ENCODE results near the gene PQBP1.
A peak's percentile ranks its signal among the peaks of the same experiment; 100 is the strongest.
"Not testable (repeated sequence)": the region's sequence is repeated elsewhere in the genome, so short reads cannot be mapped to it uniquely, and the experiment has no call there.

PQBP1 gene, protein sequence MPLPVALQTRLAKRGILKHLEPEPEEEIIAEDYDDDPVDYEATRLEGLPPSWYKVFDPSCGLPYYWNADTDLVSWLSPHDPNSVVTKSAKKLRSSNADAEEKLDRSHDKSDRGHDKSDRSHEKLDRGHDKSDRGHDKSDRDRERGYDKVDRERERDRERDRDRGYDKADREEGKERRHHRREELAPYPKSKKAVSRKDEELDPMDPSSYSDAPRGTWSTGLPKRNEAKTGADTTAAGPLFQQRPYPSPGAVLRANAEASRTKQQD

DNA sequence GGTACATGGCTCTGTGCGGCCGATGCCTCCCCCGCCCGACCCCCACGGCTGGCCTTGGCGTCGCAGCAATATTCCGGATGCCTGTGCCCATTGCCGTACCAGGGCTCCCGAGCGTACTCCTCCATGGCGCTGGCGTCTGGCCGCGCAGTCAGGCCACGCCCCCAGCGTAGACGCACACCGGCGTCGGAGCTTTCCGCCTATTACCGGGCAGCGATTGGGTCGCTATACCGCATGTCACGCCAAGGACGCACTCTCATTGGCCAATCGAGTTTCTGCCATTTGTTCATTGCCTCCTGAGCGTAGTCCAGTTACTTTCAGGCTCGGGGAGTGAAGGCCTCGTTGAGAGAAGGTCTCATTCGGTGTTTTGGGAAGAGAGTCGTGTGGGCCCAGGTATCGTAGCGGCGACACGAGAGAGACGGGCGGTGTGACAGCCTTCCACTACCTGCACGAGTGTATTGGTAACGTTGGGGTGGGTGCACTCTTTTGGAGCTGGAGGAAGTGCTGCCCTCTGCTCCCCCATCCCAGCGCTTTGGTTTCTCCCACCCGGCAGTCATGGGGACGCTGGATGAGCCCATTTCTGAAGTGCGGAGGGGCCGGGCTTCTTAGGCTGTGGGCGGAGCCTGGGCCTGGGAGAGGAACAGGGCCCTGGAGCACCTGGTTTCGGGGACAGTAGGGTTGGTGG, at the start of gene PQBP1, which contains the start of gene TIMM17B:
Gene PQBP1, plus strand, starts transcription at position 306 of the 682 bp plus-strand sequence. CDS start 580 bp downstream, outside the sequence.
Gene TIMM17B, minus strand, starts transcription at position 144 of the 682 bp plus-strand sequence. Its CDS starts 19 bp downstream, at position 125.
- in situ Hi-C loops (cut with HindIII; ENCODE audit: low sequenced_read_pairs), result no loop called here
- TF ChIP-seq, protein P1, sequence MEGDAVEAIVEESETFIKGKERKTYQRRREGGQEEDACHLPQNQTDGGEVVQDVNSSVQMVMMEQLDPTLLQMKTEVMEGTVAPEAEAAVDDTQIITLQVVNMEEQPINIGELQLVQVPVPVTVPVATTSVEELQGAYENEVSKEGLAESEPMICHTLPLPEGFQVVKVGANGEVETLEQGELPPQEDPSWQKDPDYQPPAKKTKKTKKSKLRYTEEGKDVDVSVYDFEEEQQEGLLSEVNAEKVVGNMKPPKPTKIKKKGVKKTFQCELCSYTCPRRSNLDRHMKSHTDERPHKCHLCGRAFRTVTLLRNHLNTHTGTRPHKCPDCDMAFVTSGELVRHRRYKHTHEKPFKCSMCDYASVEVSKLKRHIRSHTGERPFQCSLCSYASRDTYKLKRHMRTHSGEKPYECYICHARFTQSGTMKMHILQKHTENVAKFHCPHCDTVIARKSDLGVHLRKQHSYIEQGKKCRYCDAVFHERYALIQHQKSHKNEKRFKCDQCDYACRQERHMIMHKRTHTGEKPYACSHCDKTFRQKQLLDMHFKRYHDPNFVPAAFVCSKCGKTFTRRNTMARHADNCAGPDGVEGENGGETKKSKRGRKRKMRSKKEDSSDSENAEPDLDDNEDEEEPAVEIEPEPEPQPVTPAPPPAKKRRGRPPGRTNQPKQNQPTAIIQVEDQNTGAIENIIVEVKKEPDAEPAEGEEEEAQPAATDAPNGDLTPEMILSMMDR (IDR thresholded peaks at IDR 0.05; ENCODE audit: low read depth, low read length), result no peak
- peak; percentile 96 for DNase-seq (ENCODE audit: low read depth, low spot score)
- peak within 1 kb of the TSS; percentile 70 for H3K4me3 ChIP-seq (ENCODE audit: low read depth, low read length)

DNA sequence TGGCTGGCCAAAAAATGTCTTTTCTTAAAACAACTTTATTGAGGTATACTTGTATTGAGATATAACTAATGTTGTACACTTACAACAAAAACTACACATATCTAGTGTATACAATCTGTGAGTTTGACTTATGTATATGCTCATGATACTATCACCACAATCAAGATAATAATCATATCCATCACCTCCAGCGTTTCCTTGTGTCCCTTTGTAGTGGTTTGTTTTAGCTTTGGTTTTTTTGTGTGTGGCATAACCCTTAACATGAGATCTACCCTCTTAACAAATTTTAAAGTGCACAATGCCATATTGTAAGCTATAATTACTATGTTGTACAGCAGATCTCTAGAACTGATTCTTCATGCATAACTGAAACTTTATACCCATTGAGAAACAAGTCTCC, 48.9 kb upstream of the PQBP1 start:
- no peak overlapping the region for H3K4me3 ChIP-seq (ENCODE audit: low read depth, low read length)
- TF ChIP-seq, protein P1 (IDR thresholded peaks at IDR 0.05; ENCODE audit: low read depth, low read length), result no peak
- DNase-seq (ENCODE audit: low read depth, low spot score), result no peak
- in situ Hi-C loops (cut with HindIII; ENCODE audit: low sequenced_read_pairs), result no loop called here

DNA sequence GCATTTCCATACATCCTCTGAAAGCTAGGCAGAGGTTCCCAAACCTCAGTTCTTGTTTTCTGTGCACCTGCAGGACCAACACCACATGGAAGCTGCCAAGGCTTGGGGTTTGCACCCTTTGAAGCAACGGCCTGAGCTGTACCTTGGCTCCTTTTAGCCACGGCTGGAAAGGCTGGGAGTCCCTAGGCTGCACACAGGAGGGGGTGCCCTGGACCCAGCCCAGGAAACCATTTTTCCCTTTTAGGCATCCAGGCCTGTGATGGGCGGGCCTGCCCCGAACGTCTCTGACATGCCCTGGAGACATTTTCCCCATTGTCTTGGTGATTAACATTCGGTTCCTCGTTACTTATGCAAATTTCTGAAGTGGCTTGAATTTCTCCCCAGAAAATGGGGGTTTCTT, 44.9 kb upstream of the PQBP1 start:
- no peak for DNase-seq (ENCODE audit: low read depth, low spot score)
- H3K4me3 ChIP-seq (ENCODE audit: low read depth, low read length), result no peak overlapping the region
- in situ Hi-C loops (cut with HindIII; ENCODE audit: low sequenced_read_pairs), result no loop called here
- TF ChIP-seq, protein P1 (IDR thresholded peaks at IDR 0.05; ENCODE audit: low read depth, low read length), result no peak

DNA sequence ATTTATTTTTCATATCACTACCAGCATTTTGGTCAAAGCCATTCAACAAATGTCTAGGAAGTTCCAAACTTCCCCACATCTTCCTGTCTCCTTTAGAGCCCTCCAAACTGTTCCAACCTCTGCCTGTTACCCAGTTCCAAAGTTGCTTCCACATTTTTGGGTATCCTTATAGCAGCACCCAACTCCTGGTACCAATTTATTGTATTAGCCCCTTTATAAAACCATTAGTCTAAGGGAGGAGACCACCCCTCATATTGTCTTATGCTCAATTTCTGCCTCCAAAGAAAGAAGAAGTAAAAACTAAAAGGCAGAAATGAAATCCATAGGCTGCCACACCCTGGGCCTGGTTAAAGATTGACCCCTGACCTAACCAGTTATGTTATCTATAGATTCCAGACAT, 44.2 kb upstream of the PQBP1 start:
- DNase-seq (ENCODE audit: low read depth, low spot score); H3K4me3 ChIP-seq (ENCODE audit: low read depth, low read length); in situ Hi-C loops (cut with HindIII; ENCODE audit: low sequenced_read_pairs): not testable (repeated sequence)

DNA sequence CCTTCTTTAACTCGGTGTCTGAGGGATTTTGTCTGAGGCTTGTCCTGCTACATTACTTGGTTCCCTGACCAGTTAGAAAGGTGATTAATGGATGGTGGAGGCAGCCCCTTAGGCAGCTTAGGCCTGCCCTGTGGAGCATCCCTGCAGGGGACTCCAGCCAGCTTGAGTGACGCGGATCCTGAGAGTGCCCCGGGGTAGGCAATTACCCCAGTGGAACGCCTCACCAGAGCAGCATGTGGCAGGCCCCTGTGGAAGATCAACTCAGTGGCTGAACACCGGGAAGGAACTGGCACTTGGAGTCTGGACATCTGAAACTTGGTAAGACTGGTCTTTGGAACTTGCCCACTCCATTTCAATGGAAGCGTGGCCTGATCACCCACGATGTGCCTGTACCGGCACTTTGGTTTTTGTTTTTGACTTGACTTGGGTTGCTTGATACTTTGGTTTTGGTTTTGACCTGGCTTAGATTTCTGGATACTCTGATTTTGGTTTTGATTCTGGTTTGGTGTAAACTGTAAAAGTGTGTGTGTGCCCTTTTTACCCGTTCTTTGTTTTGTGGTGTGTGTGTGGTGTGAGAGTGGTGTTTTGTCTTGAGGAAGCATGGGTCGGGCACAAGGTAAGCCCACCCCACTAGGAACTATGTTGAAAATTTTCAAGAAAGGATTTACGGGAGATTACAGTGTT, 43.5 kb upstream of the PQBP1 start:
- H3K4me3 ChIP-seq (ENCODE audit: low read depth, low read length); in situ Hi-C loops (cut with HindIII; ENCODE audit: low sequenced_read_pairs); DNase-seq (ENCODE audit: low read depth, low spot score): not testable (repeated sequence)

DNA sequence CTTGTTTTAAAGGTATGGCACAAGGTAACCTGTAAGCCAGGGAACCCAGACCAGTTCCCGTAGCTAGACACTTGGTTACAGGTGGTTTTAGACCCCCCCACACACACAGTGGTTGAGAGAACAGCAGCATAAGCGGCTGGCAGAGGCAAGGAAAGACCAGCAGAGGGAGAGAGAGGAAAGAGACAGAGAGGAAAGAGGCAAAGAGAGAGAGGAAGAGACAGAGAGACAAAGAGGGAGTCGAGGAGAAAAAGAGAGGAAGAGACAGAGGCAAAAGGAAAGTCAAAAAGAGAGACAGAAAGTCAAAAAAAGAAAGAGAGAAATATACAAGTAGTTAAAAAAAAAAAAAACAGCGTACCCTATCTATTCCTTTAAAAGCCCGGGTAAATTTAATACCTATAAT, 42.8 kb upstream of the PQBP1 start:
- in situ Hi-C loops (cut with HindIII; ENCODE audit: low sequenced_read_pairs), result no loop called here
- H3K4me3 ChIP-seq (ENCODE audit: low read depth, low read length), result no peak overlapping the region
- TF ChIP-seq, protein P1 (IDR thresholded peaks at IDR 0.05; ENCODE audit: low read depth, low read length), result peak; percentile 40
- no peak for DNase-seq (ENCODE audit: low read depth, low spot score)

DNA sequence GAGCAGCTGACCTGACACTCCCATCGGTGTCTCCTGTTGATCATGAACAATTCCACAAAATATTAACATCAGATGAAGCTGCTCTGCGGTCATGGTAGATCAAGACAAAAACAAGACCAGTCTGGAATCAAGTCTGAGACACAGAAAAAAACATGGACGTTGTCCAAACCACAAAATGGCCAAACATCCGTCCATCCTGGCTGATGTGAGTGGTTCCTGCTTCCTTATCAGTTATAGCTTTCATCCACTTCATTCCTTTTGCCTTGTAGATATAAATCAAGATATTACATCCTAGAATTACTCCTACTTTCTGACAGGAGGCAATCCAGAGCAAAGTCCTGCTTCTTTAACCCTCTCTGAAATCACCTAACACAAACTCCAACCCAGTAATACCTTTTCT, 33.5 kb upstream of the PQBP1 start:
- H3K4me3 ChIP-seq (ENCODE audit: low read depth, low read length), result no peak overlapping the region
- TF ChIP-seq, protein P1 (IDR thresholded peaks at IDR 0.05; ENCODE audit: low read depth, low read length), result no peak
- DNase-seq (ENCODE audit: low read depth, low spot score), result peak; percentile 40
- in situ Hi-C loops (cut with HindIII; ENCODE audit: low sequenced_read_pairs), result no loop called here

DNA sequence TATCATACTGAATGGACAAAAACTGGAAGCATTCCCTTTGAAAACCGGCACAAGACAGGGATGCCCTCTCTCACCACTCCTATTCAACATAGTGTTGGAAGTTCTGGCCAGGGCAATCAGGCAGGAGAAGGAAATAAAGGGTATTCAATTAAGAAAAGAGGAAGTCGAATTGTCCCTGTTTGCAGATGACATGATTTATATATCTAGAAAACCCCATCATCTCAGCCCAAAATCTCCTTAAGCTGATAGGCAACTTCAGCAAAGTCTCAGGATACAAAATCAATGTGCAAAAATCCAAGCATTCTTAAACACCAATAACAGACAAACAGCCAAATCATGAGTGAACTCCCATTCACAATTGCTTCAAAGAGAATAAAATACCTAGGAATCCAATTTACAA, 25.7 kb upstream of the PQBP1 start:
- in situ Hi-C loops (cut with HindIII; ENCODE audit: low sequenced_read_pairs); DNase-seq (ENCODE audit: low read depth, low spot score); H3K4me3 ChIP-seq (ENCODE audit: low read depth, low read length): not testable (repeated sequence)

DNA sequence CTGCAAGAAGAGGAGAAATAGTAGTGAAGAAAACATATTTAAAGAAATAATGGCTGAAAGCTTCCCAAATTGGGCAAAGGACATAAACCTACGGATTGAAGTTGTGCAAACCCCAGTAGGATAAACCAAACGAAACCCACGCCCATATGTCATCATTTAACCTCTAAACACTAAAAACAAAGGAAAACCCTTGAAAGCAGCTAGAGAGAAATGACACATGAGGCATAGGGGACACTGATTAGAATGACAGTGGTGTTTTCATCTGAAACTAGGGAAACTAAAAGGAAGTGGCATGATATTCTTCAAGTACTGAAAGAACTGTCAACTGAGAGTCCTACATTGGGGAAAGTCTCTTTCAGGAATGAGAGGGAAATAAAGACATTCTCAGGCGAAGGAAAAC, 20.8 kb upstream of the PQBP1 start:
- H3K4me3 ChIP-seq (ENCODE audit: low read depth, low read length); in situ Hi-C loops (cut with HindIII; ENCODE audit: low sequenced_read_pairs); DNase-seq (ENCODE audit: low read depth, low spot score): not testable (repeated sequence)

All from astrocyte of the spinal cord (primary cell).